OCI-LY1 (cell line): ENCODE data around the gene S100A11.

Experiments used
- EZH2 ChIP-seq: fragments of 200-600 bp; sonication (generic), shearing (Covaris generic); IDR thresholded peaks from 2 replicates; pipeline ENCODE4 v1.8.0; 2017; ENCODE audit warnings: borderline replicate concordance, mixed run types, mild to moderate bottlenecking, antibody characterized with exemption, low read length, moderate library complexity, mixed read lengths
- TF ChIP-seq, protein P1 (sequence below): fragments of 200-600 bp; sonication (generic), shearing (Covaris generic); IDR thresholded peaks from 2 replicates; pipeline ENCODE4 v1.5.1; 2017; ENCODE audit warnings: mild to moderate bottlenecking, antibody characterized with exemption, low read length, moderate library complexity, mixed read lengths

GRCh38 chr1:152052606-152053005, 15.8 kb upstream of the S100A11 start:
- TF ChIP-seq, protein P1, sequence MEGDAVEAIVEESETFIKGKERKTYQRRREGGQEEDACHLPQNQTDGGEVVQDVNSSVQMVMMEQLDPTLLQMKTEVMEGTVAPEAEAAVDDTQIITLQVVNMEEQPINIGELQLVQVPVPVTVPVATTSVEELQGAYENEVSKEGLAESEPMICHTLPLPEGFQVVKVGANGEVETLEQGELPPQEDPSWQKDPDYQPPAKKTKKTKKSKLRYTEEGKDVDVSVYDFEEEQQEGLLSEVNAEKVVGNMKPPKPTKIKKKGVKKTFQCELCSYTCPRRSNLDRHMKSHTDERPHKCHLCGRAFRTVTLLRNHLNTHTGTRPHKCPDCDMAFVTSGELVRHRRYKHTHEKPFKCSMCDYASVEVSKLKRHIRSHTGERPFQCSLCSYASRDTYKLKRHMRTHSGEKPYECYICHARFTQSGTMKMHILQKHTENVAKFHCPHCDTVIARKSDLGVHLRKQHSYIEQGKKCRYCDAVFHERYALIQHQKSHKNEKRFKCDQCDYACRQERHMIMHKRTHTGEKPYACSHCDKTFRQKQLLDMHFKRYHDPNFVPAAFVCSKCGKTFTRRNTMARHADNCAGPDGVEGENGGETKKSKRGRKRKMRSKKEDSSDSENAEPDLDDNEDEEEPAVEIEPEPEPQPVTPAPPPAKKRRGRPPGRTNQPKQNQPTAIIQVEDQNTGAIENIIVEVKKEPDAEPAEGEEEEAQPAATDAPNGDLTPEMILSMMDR: peak; percentile 90
- no peak for TF ChIP-seq EZH2
